Measurements from ENCODE around the gene TRABD2B.

DNA sequence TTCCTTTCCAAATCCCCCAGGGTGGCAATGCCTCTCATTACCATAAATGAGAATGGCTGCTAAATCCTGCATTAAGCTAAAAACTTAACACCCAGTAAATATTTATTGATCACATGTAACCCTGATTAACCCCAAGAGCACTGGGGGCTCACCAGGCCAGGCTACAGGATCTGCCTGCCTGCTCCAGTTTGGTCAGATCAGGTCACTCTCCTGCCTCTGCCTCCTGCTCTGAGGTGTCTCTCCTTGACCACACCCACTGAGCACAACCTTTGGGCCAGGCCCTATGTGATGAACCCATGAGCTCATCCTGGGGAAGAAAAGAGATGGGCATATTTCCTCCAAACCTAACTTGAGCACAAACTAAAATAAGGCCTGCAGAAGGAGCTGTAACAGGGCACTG is 93.5 kb downstream of the TRABD2B start:
- TF ChIP-seq, protein P1, sequence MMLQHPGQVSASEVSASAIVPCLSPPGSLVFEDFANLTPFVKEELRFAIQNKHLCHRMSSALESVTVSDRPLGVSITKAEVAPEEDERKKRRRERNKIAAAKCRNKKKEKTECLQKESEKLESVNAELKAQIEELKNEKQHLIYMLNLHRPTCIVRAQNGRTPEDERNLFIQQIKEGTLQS (IDR thresholded peaks at IDR 0.05): no peak
- TF ChIP-seq, protein P2, sequence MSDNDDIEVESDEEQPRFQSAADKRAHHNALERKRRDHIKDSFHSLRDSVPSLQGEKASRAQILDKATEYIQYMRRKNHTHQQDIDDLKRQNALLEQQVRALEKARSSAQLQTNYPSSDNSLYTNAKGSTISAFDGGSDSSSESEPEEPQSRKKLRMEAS (IDR thresholded peaks at IDR 0.05): no peak
- TF ChIP-seq, protein P3, sequence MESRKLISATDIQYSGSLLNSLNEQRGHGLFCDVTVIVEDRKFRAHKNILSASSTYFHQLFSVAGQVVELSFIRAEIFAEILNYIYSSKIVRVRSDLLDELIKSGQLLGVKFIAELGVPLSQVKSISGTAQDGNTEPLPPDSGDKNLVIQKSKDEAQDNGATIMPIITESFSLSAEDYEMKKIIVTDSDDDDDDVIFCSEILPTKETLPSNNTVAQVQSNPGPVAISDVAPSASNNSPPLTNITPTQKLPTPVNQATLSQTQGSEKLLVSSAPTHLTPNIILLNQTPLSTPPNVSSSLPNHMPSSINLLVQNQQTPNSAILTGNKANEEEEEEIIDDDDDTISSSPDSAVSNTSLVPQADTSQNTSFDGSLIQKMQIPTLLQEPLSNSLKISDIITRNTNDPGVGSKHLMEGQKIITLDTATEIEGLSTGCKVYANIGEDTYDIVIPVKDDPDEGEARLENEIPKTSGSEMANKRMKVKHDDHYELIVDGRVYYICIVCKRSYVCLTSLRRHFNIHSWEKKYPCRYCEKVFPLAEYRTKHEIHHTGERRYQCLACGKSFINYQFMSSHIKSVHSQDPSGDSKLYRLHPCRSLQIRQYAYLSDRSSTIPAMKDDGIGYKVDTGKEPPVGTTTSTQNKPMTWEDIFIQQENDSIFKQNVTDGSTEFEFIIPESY (IDR thresholded peaks at IDR 0.05): no peak
- TF ChIP-seq, protein P4, sequence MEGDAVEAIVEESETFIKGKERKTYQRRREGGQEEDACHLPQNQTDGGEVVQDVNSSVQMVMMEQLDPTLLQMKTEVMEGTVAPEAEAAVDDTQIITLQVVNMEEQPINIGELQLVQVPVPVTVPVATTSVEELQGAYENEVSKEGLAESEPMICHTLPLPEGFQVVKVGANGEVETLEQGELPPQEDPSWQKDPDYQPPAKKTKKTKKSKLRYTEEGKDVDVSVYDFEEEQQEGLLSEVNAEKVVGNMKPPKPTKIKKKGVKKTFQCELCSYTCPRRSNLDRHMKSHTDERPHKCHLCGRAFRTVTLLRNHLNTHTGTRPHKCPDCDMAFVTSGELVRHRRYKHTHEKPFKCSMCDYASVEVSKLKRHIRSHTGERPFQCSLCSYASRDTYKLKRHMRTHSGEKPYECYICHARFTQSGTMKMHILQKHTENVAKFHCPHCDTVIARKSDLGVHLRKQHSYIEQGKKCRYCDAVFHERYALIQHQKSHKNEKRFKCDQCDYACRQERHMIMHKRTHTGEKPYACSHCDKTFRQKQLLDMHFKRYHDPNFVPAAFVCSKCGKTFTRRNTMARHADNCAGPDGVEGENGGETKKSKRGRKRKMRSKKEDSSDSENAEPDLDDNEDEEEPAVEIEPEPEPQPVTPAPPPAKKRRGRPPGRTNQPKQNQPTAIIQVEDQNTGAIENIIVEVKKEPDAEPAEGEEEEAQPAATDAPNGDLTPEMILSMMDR (IDR thresholded peaks at IDR 0.05; ENCODE audit: low read depth, low read length, missing input control): no peak
- no peak for TF ChIP-seq RAD21 (IDR thresholded peaks at IDR 0.05)
- TF ChIP-seq RXRA (IDR thresholded peaks at IDR 0.05): no peak
- TF ChIP-seq, protein P5, sequence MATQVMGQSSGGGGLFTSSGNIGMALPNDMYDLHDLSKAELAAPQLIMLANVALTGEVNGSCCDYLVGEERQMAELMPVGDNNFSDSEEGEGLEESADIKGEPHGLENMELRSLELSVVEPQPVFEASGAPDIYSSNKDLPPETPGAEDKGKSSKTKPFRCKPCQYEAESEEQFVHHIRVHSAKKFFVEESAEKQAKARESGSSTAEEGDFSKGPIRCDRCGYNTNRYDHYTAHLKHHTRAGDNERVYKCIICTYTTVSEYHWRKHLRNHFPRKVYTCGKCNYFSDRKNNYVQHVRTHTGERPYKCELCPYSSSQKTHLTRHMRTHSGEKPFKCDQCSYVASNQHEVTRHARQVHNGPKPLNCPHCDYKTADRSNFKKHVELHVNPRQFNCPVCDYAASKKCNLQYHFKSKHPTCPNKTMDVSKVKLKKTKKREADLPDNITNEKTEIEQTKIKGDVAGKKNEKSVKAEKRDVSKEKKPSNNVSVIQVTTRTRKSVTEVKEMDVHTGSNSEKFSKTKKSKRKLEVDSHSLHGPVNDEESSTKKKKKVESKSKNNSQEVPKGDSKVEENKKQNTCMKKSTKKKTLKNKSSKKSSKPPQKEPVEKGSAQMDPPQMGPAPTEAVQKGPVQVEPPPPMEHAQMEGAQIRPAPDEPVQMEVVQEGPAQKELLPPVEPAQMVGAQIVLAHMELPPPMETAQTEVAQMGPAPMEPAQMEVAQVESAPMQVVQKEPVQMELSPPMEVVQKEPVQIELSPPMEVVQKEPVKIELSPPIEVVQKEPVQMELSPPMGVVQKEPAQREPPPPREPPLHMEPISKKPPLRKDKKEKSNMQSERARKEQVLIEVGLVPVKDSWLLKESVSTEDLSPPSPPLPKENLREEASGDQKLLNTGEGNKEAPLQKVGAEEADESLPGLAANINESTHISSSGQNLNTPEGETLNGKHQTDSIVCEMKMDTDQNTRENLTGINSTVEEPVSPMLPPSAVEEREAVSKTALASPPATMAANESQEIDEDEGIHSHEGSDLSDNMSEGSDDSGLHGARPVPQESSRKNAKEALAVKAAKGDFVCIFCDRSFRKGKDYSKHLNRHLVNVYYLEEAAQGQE (IDR thresholded peaks at IDR 0.05): no peak
- TF ChIP-seq JUND (IDR thresholded peaks at IDR 0.05): no peak
